Measurements from ENCODE around the gene SPHK2. TPM values are rescaled to one million over a fixed set of nuclear protein-coding genes. Genes with fewer than 3 reads are reported as not detected.
"Not testable (repeated sequence)": the region's sequence is repeated elsewhere in the genome, so short reads cannot be mapped to it uniquely, and the experiment has no call there.

Gene SPHK2
- total RNA-seq, 4 donors from 2014 or later: 7.0 to 10.9 (median 9.7) TPM

DNA sequence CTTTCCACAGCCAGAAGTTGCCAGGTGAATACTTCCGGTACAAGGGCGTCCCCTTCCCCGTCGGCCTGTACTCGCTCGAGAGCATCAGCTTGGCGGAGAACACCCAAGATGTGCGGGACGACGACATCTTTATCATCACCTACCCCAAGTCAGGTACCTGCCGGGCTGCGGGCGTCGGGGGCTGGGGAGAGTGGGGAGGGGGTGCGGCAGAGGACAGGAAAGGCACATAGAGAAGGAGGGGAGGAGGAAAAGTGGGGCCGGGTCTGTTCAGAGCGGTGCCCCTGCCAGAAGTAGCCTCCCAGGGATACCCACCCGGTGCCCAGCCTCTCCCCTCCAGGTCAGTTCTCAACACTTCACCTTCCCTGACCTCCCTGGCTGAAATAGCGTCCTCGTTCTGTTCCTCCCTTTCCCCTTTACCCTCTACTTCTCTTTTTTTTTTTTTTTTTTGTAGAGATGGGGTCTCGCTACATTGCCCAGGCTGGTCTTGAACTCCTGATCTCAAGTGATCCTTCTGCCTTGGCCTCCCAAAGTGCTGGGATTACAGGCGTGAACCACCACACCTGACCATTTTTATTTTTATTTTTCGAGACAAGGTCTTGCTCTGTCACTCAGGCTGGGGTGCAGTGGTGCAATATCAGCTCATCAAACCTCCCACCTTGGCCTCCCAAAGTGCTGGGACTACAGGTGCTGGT lies 43.2 kb upstream of the SPHK2 start:
- Histone ChIP-seq H3K27ac (no peak overlapping the region), H3K4me1 (peaks cover 0 to 34% (median 6%) of the 10 kb centered on the region in 3 donors), H3K9me3 (no peaks in the 10 kb centered on the region), H3K27me3 (no peaks in the 10 kb centered on the region), H3K4me3 (no peak overlapping the region), H3K36me3 (peaks cover 0 to 49% (median 0%) of the 10 kb centered on the region in 3 donors)
- TF ChIP-seq POLR2A (IDR thresholded peaks at IDR 0.05) (no peak), CTCF (IDR thresholded peaks at IDR 0.05) (no peak)
- DNase-seq: no peak
- intact Hi-C loops (cut with DNase I): no loop called here
- WGBS, 2 donors: 80 to 84% methylated on average over 20 of the region's 23 CpGs

- H3K27me3 ChIP-seq; H3K4me3 ChIP-seq; H3K9me3 ChIP-seq; H3K27ac ChIP-seq; DNase-seq; intact Hi-C loops (cut with DNase I): not testable (repeated sequence)
- WGBS, 2 donors: 86 to 97% methylated on average over 7 of the region's 7 CpGs
- Histone ChIP-seq H3K36me3 (peaks cover 0 to 49% (median 0%) of the 10 kb centered on the region in 3 donors), H3K4me1 (peaks cover 0 to 33% (median 9%) of the 10 kb centered on the region in 3 donors)
Observed at GRCh38 chr19:48577908-48578307, 41.4 kb upstream of the SPHK2 start.

DNA sequence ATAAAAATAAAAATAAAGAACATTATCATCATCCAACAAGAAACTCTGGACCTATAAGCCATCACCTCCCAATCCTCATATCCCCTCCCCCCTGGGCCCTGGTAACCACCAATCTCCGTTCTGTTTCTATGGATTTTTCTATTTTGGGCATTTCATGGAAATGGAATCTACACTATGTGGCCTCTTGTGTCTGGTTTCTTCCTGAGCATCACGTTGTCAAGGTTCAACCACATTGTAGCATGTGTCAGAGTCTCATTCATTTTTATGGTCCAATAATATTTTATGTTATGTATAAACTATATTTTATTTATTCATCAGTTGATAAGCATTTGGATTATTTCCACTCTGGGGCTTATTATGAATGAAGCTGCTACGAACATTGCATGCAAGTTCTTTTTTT lies 40.4 kb upstream of the SPHK2 start:
- intact Hi-C loops (cut with DNase I): no loop called here
- Histone ChIP-seq H3K4me3 (no peak overlapping the region), H3K9me3 (no peaks in the 10 kb centered on the region), H3K27ac (no peak overlapping the region), H3K36me3 (peaks cover 0 to 49% (median 0%) of the 10 kb centered on the region in 3 donors), H3K4me1 (peaks cover 4 to 34% (median 15%) of the 10 kb centered on the region in 3 donors), H3K27me3 (no peaks in the 10 kb centered on the region)
- 45 to 53% methylated on average over 3 of the region's 3 CpGs for WGBS, 2 donors
- no peak for DNase-seq
- no peak for TF ChIP-seq CTCF (IDR thresholded peaks at IDR 0.05)
- no peak for TF ChIP-seq POLR2A (IDR thresholded peaks at IDR 0.05)

GRCh38 chr19:48582168-48582567 lies 37.1 kb upstream of the SPHK2 start:
- Histone ChIP-seq H3K4me3 (no peak overlapping the region), H3K4me1 (peaks cover 7 to 41% (median 18%) of the 10 kb centered on the region in 3 donors), H3K27me3 (no peaks in the 10 kb centered on the region), H3K36me3 (peaks cover 0 to 40% (median 0%) of the 10 kb centered on the region in 3 donors), H3K27ac (peak overlapping the region; percentile 49 to 80 (median 71)), H3K9me3 (no peaks in the 10 kb centered on the region)
- intact Hi-C loops (cut with DNase I): no loop called here
- WGBS, 2 donors: 37 to 58% methylated on average over 2 of the region's 2 CpGs
- TF ChIP-seq CTCF (IDR thresholded peaks at IDR 0.05): no peak
- no peak for TF ChIP-seq POLR2A (IDR thresholded peaks at IDR 0.05)
- DNase-seq: no peak

GRCh38 chr19:48587387-48587786 lies 31.9 kb upstream of the SPHK2 start:
- intact Hi-C loops (cut with DNase I): no loop called here
- no peaks in the 10 kb centered on the region for H3K9me3 ChIP-seq
- H3K27me3 ChIP-seq: no peaks in the 10 kb centered on the region
- peaks cover 7 to 46% (median 24%) of the 10 kb centered on the region in 3 donors for H3K4me1 ChIP-seq
- H3K4me3 ChIP-seq: no peak overlapping the region
- DNase-seq: no peak
- peaks cover 0 to 26% (median 0%) of the 10 kb centered on the region in 3 donors for H3K36me3 ChIP-seq
- WGBS, 2 donors: 85 to 86% methylated on average over 1 to 2 of the region's 3 CpGs
- H3K27ac ChIP-seq: no peak overlapping the region
- no peak for TF ChIP-seq CTCF (IDR thresholded peaks at IDR 0.05)
- no peak for TF ChIP-seq POLR2A (IDR thresholded peaks at IDR 0.05)
